H1 (cell line): ENCODE data around the gene TK2. TPM values are rescaled to one million over a fixed set of nuclear protein-coding genes. Genes with fewer than 3 reads are reported as not detected.

Experiments used
- CTCF ChIA-PET: fragments of 300-600 bp; sonication (Branson Sonifier 250); formaldehyde crosslinking; loops from one replicate; lab custom pipeline; 2021; ENCODE audit not compliant: partially characterized antibody; lab: Charles Lee
- POLR2A ChIA-PET: fragments of 300-600 bp; sonication (Branson Sonifier 250); formaldehyde crosslinking; loops from one replicate; lab custom pipeline; 2021; ENCODE audit warnings: inconsistent platforms; ENCODE audit not compliant: partially characterized antibody; lab: Charles Lee
- DNase-seq, 2 experiments: peaks; one replicate each; pipeline versions ENCODE4 v3.0.0 to v3.0.0-alpha.2; 2010 to 2022; ENCODE audit warnings: low spot score in 2 of 2, low read depth in 1 of 2, mixed read lengths in 1 of 2
- FAIRE-seq: peaks from 2 replicates; lab custom pipeline; 2011; peaks lifted over from hg19 to GRCh38; lab: Jason Lieb, UNC
- H2AFZ ChIP-seq: 2 replicates; pipeline ENCODE4 v1.8.1; 2012; ENCODE audit warnings: low read length, inconsistent platforms
- H2AK5ac ChIP-seq: 2 replicates; pipeline ENCODE4 v1.6.1; 2013; ENCODE audit warnings: low read depth, low read length
- H2BK120ac ChIP-seq: replicated peaks from 2 replicates; pipeline ENCODE3; 2013; ENCODE audit warnings: low read depth, low read length, inconsistent platforms
- H2BK12ac ChIP-seq: 2 replicates; pipeline ENCODE4 v1.6.1; 2013; ENCODE audit warnings: low read depth, low read length
- H2BK15ac ChIP-seq: 2 replicates; pipeline ENCODE4 v1.6.1; 2013; ENCODE audit warnings: low read length
- H2BK20ac ChIP-seq: 2 replicates; pipeline ENCODE4 v1.6.1; 2013; ENCODE audit warnings: low read length
- H2BK5ac ChIP-seq: 2 replicates; pipeline ENCODE4 v1.6.1; 2013; ENCODE audit warnings: low read depth, low read length
- H3K14ac ChIP-seq: 2 replicates; pipeline ENCODE4 v1.6.1; 2013; ENCODE audit warnings: inconsistent platforms; ENCODE audit not compliant: insufficient read length
- H3K18ac ChIP-seq: 2 replicates; pipeline ENCODE4 v1.6.1; 2013; ENCODE audit warnings: low read length; ENCODE audit errors: extremely low read depth
- H3K23ac ChIP-seq: 2 replicates; pipeline ENCODE4 v1.6.1; 2013; ENCODE audit warnings: inconsistent platforms; ENCODE audit not compliant: insufficient read length
- H3K23me2 ChIP-seq: 2 replicates; pipeline ENCODE4 v1.6.1; 2013; ENCODE audit warnings: low read depth, low read length
- H3K27ac ChIP-seq: 2 replicates; pipeline ENCODE4 v1.6.1; 2011; ENCODE audit warnings: low read depth, low read length, inconsistent platforms
- H3K27me3 ChIP-seq, 4 experiments: replicated peaks in 1 of 4; 1 replicate in 1 of 4; 2 replicates in 3 of 4; pipeline versions ENCODE4 v1.6.1 to v1.8.1; 2011 to 2013; ENCODE audit warnings: low read length in 3 of 4, mild to moderate bottlenecking in 3 of 4, inconsistent platforms in 2 of 4, mixed read lengths in 2 of 4, moderate library complexity in 1 of 4; ENCODE audit not compliant: control insufficient read depth in 3 of 4, insufficient read depth in 3 of 4; ENCODE audit errors: extremely low read depth in 1 of 4
- H3K36me3 ChIP-seq, 4 experiments: 2 replicates each; pipeline versions ENCODE4 v1.6.1 to v1.8.1; 2011 to 2013; ENCODE audit warnings: mild to moderate bottlenecking in 4 of 4, low read length in 3 of 4, moderate library complexity in 2 of 4, control low read depth in 1 of 4, inconsistent platforms in 1 of 4; ENCODE audit not compliant: insufficient read depth in 4 of 4, control insufficient read depth in 2 of 4
- H3K4ac ChIP-seq: replicated peaks from 2 replicates; pipeline ENCODE3; 2013; ENCODE audit warnings: low read length, low read depth, mixed read lengths, inconsistent platforms; ENCODE audit not compliant: insufficient read length
- H3K4me1 ChIP-seq, 4 experiments: replicated peaks in 1 of 4; 1 replicate in 1 of 4; 2 replicates in 3 of 4; pipeline versions ENCODE4 v1.6.1 to v1.8.1; 2011 to 2013; ENCODE audit warnings: low read length in 3 of 4, inconsistent platforms in 2 of 4, mixed read lengths in 1 of 4; ENCODE audit not compliant: insufficient read depth in 4 of 4, control insufficient read depth in 3 of 4
- H3K4me2 ChIP-seq, 2 experiments: 2 replicates each; pipeline versions ENCODE4 v1.6.1 to v1.8.1; 2011 to 2013; ENCODE audit warnings: low read depth in 2 of 2, low read length in 2 of 2, control low read depth in 1 of 2, inconsistent platforms in 1 of 2, mild to moderate bottlenecking in 1 of 2; ENCODE audit not compliant: insufficient read depth in 1 of 2
- H3K4me3 ChIP-seq, 4 experiments: fragments of 200-600, 300-600 bp in 1 of 4; sonication (generic), shearing (Covaris generic), sonication (Bioruptor Twin) in 1 of 4; 2 replicates each; pipeline versions ENCODE4 v1.5.1 to v1.8.1; 2011 to 2016; ENCODE audit warnings: low read length in 4 of 4, low read depth in 3 of 4, control low read depth in 2 of 4, inconsistent platforms in 2 of 4, mild to moderate bottlenecking in 2 of 4, mixed read lengths in 1 of 4, moderate library complexity in 1 of 4; ENCODE audit not compliant: insufficient read depth in 2 of 4; ENCODE audit errors: extremely low read depth in 1 of 4
- H3K56ac ChIP-seq: replicated peaks from 2 replicates; pipeline ENCODE3; 2013; ENCODE audit warnings: low read depth, mild to moderate bottlenecking, mixed read lengths, low read length, inconsistent platforms; ENCODE audit not compliant: insufficient read length
- H3K79me1 ChIP-seq: 2 replicates; pipeline ENCODE4 v1.6.1; 2013; ENCODE audit warnings: low read depth, low read length, control low read depth
- H3K79me2 ChIP-seq, 2 experiments: 2 replicates each; pipeline versions ENCODE4 v1.6.1 to v1.8.1; 2012 to 2013; ENCODE audit warnings: low read length in 2 of 2, mild to moderate bottlenecking in 2 of 2, inconsistent platforms in 1 of 2; ENCODE audit not compliant: insufficient read depth in 2 of 2, control insufficient read depth in 1 of 2
- H3K9ac ChIP-seq, 4 experiments: replicated peaks in 1 of 4; 1 replicate in 1 of 4; 2 replicates in 3 of 4; pipeline versions ENCODE4 v1.6.1 to v1.8.1; 2011 to 2013; ENCODE audit warnings: low read depth in 3 of 4, low read length in 3 of 4, control low read depth in 2 of 4, mild to moderate bottlenecking in 2 of 4, moderate library complexity in 2 of 4, inconsistent platforms in 1 of 4; ENCODE audit errors: extremely low read depth in 1 of 4
- H3K9me3 ChIP-seq, 2 experiments: 2 replicates each; pipeline versions ENCODE4 v1.6.1 to v1.8.1; 2012 to 2013; ENCODE audit warnings: mild to moderate bottlenecking in 2 of 2, moderate library complexity in 2 of 2, control low read depth in 1 of 2, inconsistent platforms in 1 of 2, low read depth in 1 of 2, low read length in 1 of 2, mixed read lengths in 1 of 2; ENCODE audit not compliant: insufficient read depth in 2 of 2
- H4K20me1 ChIP-seq, 2 experiments: replicated peaks in 1 of 2; 2 replicates each; pipeline versions ENCODE3 to v1.8.1; 2011 to 2013; ENCODE audit warnings: inconsistent platforms in 2 of 2, low read length in 2 of 2, mild to moderate bottlenecking in 1 of 2; ENCODE audit not compliant: insufficient read depth in 2 of 2, control insufficient read depth in 1 of 2
- H4K5ac ChIP-seq: 2 replicates; pipeline ENCODE4 v1.6.1; 2013; ENCODE audit warnings: low read length, low read depth, mixed read lengths, inconsistent platforms; ENCODE audit not compliant: insufficient read length
- H4K8ac ChIP-seq: 2 replicates; pipeline ENCODE4 v1.8.0; 2013; ENCODE audit warnings: mild to moderate bottlenecking, moderate library complexity, low read length, inconsistent platforms; ENCODE audit not compliant: insufficient read depth; ENCODE audit errors: extremely low read depth
- H4K91ac ChIP-seq: replicated peaks from 2 replicates; pipeline ENCODE3; 2013; ENCODE audit warnings: low read length, mixed read lengths, inconsistent platforms; ENCODE audit not compliant: insufficient read length
- ASH2L ChIP-seq: fragments of 200-600, 300-600 bp; sonication (generic); IDR thresholded peaks from one replicate; pipeline ENCODE4 v1.7.1; 2017; ENCODE audit warnings: low read length
- HDAC6 ChIP-seq: IDR thresholded peaks from one replicate; pipeline ENCODE4 v1.7.1; 2012; ENCODE audit warnings: low read depth, mild to moderate bottlenecking, inconsistent platforms, low read length, moderate library complexity
- RAD21 ChIP-seq, 2 experiments: IDR thresholded peaks in 1 of 2; conservative IDR thresholded peaks in 1 of 2; 2 replicates each; pipeline ENCODE4 v1.6.1; 2011; ENCODE audit warnings: low read depth in 2 of 2, low read length in 2 of 2, improper control_type of control experiment in 1 of 2, inconsistent platforms in 1 of 2, mild to moderate bottlenecking in 1 of 2, moderate library complexity in 1 of 2
- SP2 ChIP-seq: IDR thresholded peaks from 2 replicates; pipeline ENCODE4 v1.6.1; 2012; ENCODE audit warnings: mild to moderate bottlenecking, low read length, inconsistent platforms
- TAF7 ChIP-seq: optimal IDR thresholded peaks from 2 replicates; pipeline ENCODE3; 2011; ENCODE audit warnings: low read depth, mild to moderate bottlenecking, inconsistent platforms, low read length, moderate library complexity, borderline replicate concordance
- WGBS, 2 experiments: shearing (Covaris generic) in 1 of 2; methylation state at CpG; one replicate each; pipeline versions ENCODE4 v1.1.6 to v1.1.7; 2013 to 2015; ENCODE audit warnings: low lambda C conversion rate in 2 of 2, mixed read lengths in 2 of 2, inconsistent platforms in 1 of 2, low coverage in 1 of 2, missing lambda C conversion rate in 1 of 2; ENCODE audit not compliant: insufficient replicate concordance in 2 of 2, insufficient coverage in 1 of 2, insufficient read length in 1 of 2; ENCODE audit errors: extremely low coverage in 1 of 2, missing lambda C conversion rate in 1 of 2; 5-methylcytosine and 5-hydroxymethylcytosine counted together
- polyA plus RNA-seq, 7 experiments: library from polyadenylated mRNA; depleted of rRNA in 3 of 7; stranded (reverse) in 5 of 7; unstranded in 2 of 7; fragments of >200 nt in 5 of 7; fragments of 200-250 nt in 2 of 7; gene quantifications; 1 replicate in 5 of 7; 2 replicates in 1 of 7; 4 replicates in 1 of 7; pipeline versions ENCODE4 v1.2.1 to v1.2.3, GENCODE V29; 2011 to 2013; ENCODE audit warnings: missing spikeins in 2 of 7, mixed read lengths in 2 of 7
- total RNA-seq: library from RNA; stranded (reverse); fragmentation: NEBNext Ultra II Directional; extraction: Animal tissue kit (Norgen Biotek cat#: 25700); gene quantifications from 2 replicates; pipeline ENCODE4 v1.2.1, GENCODE V29; 2021

TK2 gene
- total and polyA plus RNA-seq, 2 of the 8 experiments (the other 6 are each of a cell fraction or from before 2014, with no cell fraction given), result 2.7 to 3.6 TPM

DNA sequence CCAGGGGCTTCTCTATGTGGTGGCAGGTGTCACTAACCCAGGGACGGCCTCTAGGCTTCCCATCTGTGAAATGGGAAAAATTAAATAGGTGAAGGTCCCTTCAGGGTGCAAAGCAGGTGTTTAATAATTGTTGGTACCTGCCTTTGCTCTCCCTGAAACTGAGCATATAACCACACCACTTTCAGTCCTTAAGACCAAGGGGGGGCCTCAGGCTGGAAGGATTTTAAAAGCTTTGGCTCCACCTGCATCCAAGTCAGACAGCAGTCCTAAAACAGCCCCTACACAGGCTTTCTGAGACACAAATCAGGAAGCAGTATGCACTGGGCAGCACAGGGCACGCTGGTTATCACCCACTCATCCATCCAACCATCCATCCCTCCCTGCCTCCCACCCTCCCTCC is 55.0 kb downstream of the TK2 start:
- Histone ChIP-seq H2AFZ (no peak overlapping the region), H2BK120ac (no peak overlapping the region), H3K9ac (no peak overlapping the region), H4K8ac (no peak overlapping the region), H3K79me1 (no peaks in the 10 kb centered on the region), H3K4me3 (no peak overlapping the region), H3K23me2 (peaks cover 3% of the 10 kb centered on the region; the same call in 1 of the 2 replicates), H4K91ac (no peak overlapping the region), H3K4me1 (no peaks in the 10 kb centered on the region), H3K18ac (no peak overlapping the region), H4K20me1 (no peaks in the 10 kb centered on the region), H4K5ac (no peak overlapping the region), H3K56ac (no peak overlapping the region), H3K4me2 (no peak overlapping the region), H2BK5ac (no peak overlapping the region), H3K14ac (no peak overlapping the region), H3K27ac (no peak overlapping the region), H2BK20ac (no peak overlapping the region), H3K4ac (no peak overlapping the region), H3K9me3 (peaks cover 0 to 9% of the 10 kb centered on the region in 2 experiments; a peak in 1 of 4 replicates), H3K23ac (no peak overlapping the region), H2BK15ac (no peak overlapping the region), H3K27me3 (no peaks in the 10 kb centered on the region; a peak in 1 of 7 replicates), H3K36me3 (no peaks in the 10 kb centered on the region), H3K79me2 (no peaks in the 10 kb centered on the region), H2BK12ac (no peak overlapping the region), H2AK5ac (no peak overlapping the region)
- FAIRE-seq, result no peak
- POLR2A ChIA-PET, result no interaction called here
- DNase-seq, result no peak
- TF ChIP-seq SP2 (no peak), ASH2L (no peak), HDAC6 (no peak), TAF7 (no peak), RAD21 (IDR thresholded peaks at IDR 0.05 in 1 of 2, conservative IDR thresholded peaks at IDR 0.05 in 1 of 2; ENCODE audit: low read depth in 2 of 2, low read length in 2 of 2) (no peak)
- WGBS, 2 experiments, result 91% methylated on average over 1 of the region's 2 CpGs; no CpG with 5 or more reads in 1 of the 2 experiments
- CTCF ChIA-PET, result no interaction called here
